K562 (cell line): Measurements from ENCODE around the gene MTHFR. TPM values are rescaled to one million over a fixed set of nuclear protein-coding genes. Genes with fewer than 3 reads are reported as not detected.

Experiments
- ARNT ChIP-seq, 2 experiments: fragments of 450-650 bp; IDR thresholded peaks; 2 replicates each; pipeline ENCODE4 v1.6.1; 2016; ENCODE audit warnings: mild to moderate bottlenecking in 1 of 2
- ELF1 ChIP-seq: fragments of 200-800 bp; sonication (Bioruptor generic); IDR thresholded peaks from 2 replicates; pipeline ENCODE4 v1.6.1; 2016; ENCODE audit warnings: missing genetic modification characterization, missing compliant biosample characterization
- GTF2F1 ChIP-seq: IDR thresholded peaks from 2 replicates; pipeline ENCODE4 v1.6.1; 2011; ENCODE audit warnings: low read depth, low read length, improper control_type of control experiment
- KDM5B ChIP-seq: fragments of 200-600 bp; sonication (generic); IDR thresholded peaks from 2 replicates; pipeline ENCODE4 v1.6.1; 2012; ENCODE audit warnings: low read depth, mild to moderate bottlenecking, moderate library complexity, low read length, control low read depth, inconsistent platforms; ENCODE audit not compliant: insufficient replicate concordance
- LEF1 ChIP-seq: fragments of 450-650 bp; IDR thresholded peaks from 2 replicates; pipeline ENCODE4 v1.6.1; 2016; ENCODE audit warnings: mild to moderate bottlenecking
- NELFE ChIP-seq: IDR thresholded peaks from 2 replicates; pipeline ENCODE4 v1.6.1; 2011; ENCODE audit warnings: mild to moderate bottlenecking; ENCODE audit not compliant: insufficient read depth, insufficient read length
- RCOR1 ChIP-seq, 2 experiments: IDR thresholded peaks; 2 replicates each; pipeline ENCODE4 v1.6.1; 2012; ENCODE audit warnings: low read depth in 2 of 2, low read length in 2 of 2, borderline replicate concordance in 1 of 2, improper control_type of control experiment in 1 of 2
- RNF2 ChIP-seq: sonication (generic); IDR thresholded peaks from 2 replicates; pipeline ENCODE4 v1.6.1; 2016
- SUPT5H ChIP-seq: fragments of 450-650 bp; IDR thresholded peaks from 2 replicates; pipeline ENCODE4 v1.6.1; 2016
- polyA plus RNA-seq, 8 experiments: library from polyadenylated mRNA; depleted of rRNA in 4 of 8; stranded (reverse) in 5 of 8; unstranded in 3 of 8; fragments of >200 nt; fragmentation: Nextera tagmentation in 2 of 8; fragmentation: Illumina TruSeq in 1 of 8; extraction: Ambion mirVana in 2 of 8; extraction: Trizol in 1 of 8; gene quantifications; 2 replicates each; pipeline versions ENCODE4 v1.2.1 to v1.2.3, GENCODE V29; 2011 to 2014; ENCODE audit warnings: inconsistent platforms in 1 of 8, missing spikeins in 1 of 8
- total RNA-seq, 7 experiments: library from RNA; depleted of rRNA in 6 of 7; stranded (reverse); fragments of >200 nt in 6 of 7; fragmentation: Illumina TruSeq in 2 of 7; extraction: Trizol in 2 of 7; gene quantifications; 2 replicates each; pipeline versions ENCODE4 v1.2.1 to v1.2.3, GENCODE V29; 2011 to 2021; ENCODE audit warnings: low replicate concordance in 1 of 7
- TF ChIP-seq, protein P1 (sequence below), 2 experiments: fragments of 450-650 bp; IDR thresholded peaks; 2 replicates each; pipeline ENCODE4 v1.6.1; 2018; ENCODE audit warnings: mild to moderate bottlenecking in 2 of 2, low read depth in 1 of 2; ENCODE audit not compliant: partially characterized antibody in 2 of 2
- TF ChIP-seq, protein P2 (sequence below): sonication (generic); formaldehyde crosslinking; IDR thresholded peaks from 2 replicates; pipeline ENCODE4 v1.8.0; 2022; ENCODE audit warnings: mild to moderate bottlenecking, missing genetic modification reagents, borderline replicate concordance
- TF ChIP-seq, protein P3 (sequence below): fragments of 450-650 bp; IDR thresholded peaks from 2 replicates; pipeline ENCODE4 v1.6.1; 2016; ENCODE audit warnings: low read depth, mild to moderate bottlenecking, moderate library complexity
- TF ChIP-seq, protein P4 (sequence below): sonication (generic); formaldehyde crosslinking; IDR thresholded peaks from 2 replicates; pipeline ENCODE4 v1.4.0; 2020; ENCODE audit warnings: mild to moderate bottlenecking, missing genetic modification reagents
- TF ChIP-seq, protein P5 (sequence below): fragments of 250-450 bp; sonication (Bioruptor Pico); IDR thresholded peaks from 2 replicates; pipeline ENCODE4 v1.4.0; 2020; ENCODE audit warnings: borderline replicate concordance

Gene MTHFR
- total and polyA plus RNA-seq, 9 of the 15 experiments (the other 6 are each of a cell fraction or from before 2014, with no cell fraction given), result 5.0 to 104 (median 62.6) TPM

DNA sequence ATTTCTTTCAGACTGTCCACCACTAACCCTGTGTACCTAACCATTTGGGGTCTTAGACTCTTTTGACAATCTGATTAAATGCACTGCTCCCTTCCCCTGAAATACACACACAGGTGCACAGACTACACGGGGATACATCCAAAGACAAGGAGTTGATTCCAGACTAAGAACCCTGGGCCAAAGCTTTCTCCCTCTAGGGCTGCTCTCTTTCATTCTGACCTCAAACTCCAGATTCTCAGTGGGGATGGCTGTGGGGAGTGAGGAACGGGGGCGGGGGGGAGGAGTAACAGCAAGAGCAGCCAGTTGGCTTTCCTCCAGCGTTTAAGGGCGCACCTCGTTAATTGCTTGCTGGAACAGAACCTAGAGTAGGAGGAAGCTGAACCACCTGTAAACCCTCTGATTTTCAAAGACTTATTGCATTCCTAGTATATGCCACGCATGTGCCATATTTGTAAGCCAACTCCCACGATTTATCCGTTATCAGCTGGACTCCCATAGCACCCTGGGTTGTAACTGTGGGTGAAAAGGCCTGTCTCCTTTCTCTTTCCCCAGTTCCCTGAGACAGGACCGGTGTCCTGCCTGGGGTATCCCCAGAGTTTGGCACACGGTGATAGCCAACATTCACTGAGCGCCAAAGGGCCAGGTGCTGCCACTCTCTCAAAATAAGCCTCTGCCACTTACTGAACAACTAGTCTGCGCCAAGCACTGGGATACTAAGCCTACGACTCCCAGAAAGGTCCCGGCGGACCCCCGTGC, 920 bp downstream of the MTHFR start (continued):
- TF ChIP-seq, protein P1, sequence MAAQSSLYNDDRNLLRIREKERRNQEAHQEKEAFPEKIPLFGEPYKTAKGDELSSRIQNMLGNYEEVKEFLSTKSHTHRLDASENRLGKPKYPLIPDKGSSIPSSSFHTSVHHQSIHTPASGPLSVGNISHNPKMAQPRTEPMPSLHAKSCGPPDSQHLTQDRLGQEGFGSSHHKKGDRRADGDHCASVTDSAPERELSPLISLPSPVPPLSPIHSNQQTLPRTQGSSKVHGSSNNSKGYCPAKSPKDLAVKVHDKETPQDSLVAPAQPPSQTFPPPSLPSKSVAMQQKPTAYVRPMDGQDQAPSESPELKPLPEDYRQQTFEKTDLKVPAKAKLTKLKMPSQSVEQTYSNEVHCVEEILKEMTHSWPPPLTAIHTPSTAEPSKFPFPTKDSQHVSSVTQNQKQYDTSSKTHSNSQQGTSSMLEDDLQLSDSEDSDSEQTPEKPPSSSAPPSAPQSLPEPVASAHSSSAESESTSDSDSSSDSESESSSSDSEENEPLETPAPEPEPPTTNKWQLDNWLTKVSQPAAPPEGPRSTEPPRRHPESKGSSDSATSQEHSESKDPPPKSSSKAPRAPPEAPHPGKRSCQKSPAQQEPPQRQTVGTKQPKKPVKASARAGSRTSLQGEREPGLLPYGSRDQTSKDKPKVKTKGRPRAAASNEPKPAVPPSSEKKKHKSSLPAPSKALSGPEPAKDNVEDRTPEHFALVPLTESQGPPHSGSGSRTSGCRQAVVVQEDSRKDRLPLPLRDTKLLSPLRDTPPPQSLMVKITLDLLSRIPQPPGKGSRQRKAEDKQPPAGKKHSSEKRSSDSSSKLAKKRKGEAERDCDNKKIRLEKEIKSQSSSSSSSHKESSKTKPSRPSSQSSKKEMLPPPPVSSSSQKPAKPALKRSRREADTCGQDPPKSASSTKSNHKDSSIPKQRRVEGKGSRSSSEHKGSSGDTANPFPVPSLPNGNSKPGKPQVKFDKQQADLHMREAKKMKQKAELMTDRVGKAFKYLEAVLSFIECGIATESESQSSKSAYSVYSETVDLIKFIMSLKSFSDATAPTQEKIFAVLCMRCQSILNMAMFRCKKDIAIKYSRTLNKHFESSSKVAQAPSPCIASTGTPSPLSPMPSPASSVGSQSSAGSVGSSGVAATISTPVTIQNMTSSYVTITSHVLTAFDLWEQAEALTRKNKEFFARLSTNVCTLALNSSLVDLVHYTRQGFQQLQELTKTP (IDR thresholded peaks at IDR 0.05; ENCODE audit: low read depth in 1 of 2, partially characterized antibody in 2 of 2), result peak; percentile 32 to 49
- TF ChIP-seq NELFE (no peak), ARNT (IDR thresholded peaks at IDR 0.05) (0 out of 4 replicates have a peak, but pooled peaks of 1 of the 2 experiments have one; percentile 18), SUPT5H (peak; percentile 31; the same call in 1 of the 2 replicates), ELF1 (tag) (peak; percentile 39; the same call in 1 of the 2 replicates), RCOR1 (IDR thresholded peaks at IDR 0.05; ENCODE audit: borderline replicate concordance in 1 of 2, low read depth in 2 of 2, low read length in 2 of 2) (peak in 1 of 2 experiments; percentile 33; a peak in 2 of 4 replicates), RNF2 (0 out of 2 replicates have a peak, but pooled peaks have one; percentile 61), LEF1 (no peak), GTF2F1 (peak; percentile 36; the same call in 1 of the 2 replicates), KDM5B (peak; percentile 18)
- TF ChIP-seq, protein P2, sequence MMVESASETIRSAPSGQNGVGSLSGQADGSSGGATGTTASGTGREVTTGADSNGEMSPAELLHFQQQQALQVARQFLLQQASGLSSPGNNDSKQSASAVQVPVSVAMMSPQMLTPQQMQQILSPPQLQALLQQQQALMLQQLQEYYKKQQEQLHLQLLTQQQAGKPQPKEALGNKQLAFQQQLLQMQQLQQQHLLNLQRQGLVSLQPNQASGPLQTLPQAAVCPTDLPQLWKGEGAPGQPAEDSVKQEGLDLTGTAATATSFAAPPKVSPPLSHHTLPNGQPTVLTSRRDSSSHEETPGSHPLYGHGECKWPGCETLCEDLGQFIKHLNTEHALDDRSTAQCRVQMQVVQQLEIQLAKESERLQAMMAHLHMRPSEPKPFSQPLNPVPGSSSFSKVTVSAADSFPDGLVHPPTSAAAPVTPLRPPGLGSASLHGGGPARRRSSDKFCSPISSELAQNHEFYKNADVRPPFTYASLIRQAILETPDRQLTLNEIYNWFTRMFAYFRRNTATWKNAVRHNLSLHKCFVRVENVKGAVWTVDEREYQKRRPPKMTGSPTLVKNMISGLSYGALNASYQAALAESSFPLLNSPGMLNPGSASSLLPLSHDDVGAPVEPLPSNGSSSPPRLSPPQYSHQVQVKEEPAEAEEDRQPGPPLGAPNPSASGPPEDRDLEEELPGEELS (CRISPR knock-in tag), result peak; percentile 13; the same call in 1 of the 2 replicates
- TF ChIP-seq, protein P3, sequence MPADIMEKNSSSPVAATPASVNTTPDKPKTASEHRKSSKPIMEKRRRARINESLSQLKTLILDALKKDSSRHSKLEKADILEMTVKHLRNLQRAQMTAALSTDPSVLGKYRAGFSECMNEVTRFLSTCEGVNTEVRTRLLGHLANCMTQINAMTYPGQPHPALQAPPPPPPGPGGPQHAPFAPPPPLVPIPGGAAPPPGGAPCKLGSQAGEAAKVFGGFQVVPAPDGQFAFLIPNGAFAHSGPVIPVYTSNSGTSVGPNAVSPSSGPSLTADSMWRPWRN, result 0 out of 2 replicates have a peak, but pooled peaks have one; percentile 5
- TF ChIP-seq, protein P4, sequence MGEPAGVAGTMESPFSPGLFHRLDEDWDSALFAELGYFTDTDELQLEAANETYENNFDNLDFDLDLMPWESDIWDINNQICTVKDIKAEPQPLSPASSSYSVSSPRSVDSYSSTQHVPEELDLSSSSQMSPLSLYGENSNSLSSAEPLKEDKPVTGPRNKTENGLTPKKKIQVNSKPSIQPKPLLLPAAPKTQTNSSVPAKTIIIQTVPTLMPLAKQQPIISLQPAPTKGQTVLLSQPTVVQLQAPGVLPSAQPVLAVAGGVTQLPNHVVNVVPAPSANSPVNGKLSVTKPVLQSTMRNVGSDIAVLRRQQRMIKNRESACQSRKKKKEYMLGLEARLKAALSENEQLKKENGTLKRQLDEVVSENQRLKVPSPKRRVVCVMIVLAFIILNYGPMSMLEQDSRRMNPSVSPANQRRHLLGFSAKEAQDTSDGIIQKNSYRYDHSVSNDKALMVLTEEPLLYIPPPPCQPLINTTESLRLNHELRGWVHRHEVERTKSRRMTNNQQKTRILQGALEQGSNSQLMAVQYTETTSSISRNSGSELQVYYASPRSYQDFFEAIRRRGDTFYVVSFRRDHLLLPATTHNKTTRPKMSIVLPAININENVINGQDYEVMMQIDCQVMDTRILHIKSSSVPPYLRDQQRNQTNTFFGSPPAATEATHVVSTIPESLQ (CRISPR knock-in tag), result 0 out of 2 replicates have a peak, but pooled peaks have one; percentile 8
- TF ChIP-seq, protein P5, sequence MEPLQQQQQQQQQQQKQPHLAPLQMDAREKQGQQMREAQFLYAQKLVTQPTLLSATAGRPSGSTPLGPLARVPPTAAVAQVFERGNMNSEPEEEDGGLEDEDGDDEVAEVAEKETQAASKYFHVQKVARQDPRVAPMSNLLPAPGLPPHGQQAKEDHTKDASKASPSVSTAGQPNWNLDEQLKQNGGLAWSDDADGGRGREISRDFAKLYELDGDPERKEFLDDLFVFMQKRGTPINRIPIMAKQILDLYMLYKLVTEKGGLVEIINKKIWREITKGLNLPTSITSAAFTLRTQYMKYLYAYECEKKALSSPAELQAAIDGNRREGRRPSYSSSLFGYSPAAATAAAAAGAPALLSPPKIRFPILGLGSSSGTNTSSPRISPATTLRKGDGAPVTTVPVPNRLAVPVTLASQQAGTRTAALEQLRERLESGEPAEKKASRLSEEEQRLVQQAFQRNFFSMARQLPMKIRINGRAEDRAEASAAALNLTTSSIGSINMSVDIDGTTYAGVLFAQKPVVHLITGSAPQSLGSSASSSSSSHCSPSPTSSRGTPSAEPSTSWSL (CRISPR knock-in tag), result 0 out of 2 replicates have a peak, but pooled peaks have one; percentile 6
